ENCODE measurements around the gene NRIP1.
"Not testable (repeated sequence)": the region's sequence is repeated elsewhere in the genome, so short reads cannot be mapped to it uniquely, and the experiment has no call there.

Gene NRIP1

DNA sequence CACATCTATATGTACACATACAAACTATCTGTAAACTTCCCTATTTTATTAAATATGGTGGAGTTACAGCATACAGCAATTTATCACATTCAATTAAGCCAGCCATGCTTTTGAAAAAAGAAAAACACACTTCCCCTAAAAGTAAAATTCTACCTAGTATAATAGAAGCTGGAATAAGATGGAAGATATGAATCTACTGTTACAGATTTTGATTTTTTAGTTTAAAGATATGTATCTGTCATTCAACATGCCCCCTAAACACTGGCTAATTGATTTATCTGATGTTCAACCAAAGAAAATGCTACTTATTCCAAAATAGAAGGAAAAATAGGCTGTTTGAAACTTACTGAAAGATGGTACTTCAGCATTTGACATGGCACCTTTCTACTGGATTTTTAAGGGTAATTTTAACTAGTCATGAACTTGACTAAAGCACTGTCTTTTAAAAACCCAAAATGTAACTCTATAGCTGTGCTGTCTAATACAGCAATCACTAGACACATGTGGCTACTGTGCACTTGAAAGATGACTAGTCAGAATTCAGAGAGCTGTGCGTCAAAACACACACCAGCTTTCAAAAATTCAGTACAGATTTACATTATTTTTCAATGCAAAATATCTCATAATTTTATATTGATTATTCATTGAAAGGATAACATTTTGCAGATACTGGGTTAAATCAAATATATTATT, 25.0 kb downstream of the NRIP1 start:
- DNase-seq (ENCODE audit: low read depth): no peak

GRCh38 chr21:15037900-15038293, 26.9 kb downstream of the NRIP1 start:
- DNase-seq (ENCODE audit: low read depth): no peak

DNA sequence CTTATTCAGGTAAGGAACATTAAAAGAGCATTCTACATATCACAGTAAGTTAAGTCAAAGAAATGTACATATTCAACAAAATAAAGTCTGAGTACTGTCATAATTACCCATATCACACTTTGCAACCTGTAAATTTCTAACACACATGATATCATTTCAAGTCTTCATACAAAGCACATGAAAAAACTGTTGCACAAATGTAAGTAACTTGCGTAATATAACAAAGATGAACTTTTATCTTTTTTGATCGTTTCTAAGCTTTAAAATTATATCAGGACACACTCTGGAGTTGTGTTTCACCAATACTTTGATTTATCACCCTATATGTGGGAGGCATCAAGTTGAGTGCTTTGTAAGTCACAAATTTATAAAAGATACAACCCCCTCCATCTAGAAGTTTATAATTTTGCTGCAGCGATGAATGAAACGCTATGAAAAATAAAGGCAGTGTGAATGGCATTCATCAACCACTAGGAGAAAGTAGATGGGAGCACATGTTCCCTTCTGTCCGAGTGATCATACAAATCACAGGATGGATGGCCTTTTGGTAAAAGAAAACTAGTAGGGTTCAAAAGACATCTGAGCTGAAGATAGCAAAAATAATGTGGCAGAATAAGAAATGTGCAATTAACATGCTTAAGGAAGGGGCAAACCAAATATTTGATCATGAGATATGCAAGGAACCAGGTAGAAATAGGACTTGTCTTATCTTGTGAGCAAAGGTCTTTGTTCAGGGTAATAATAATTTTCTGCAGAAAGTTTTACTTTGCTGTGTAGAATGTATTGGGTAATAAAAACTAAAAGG, 27.5 kb downstream of the NRIP1 start:
- DNase-seq (ENCODE audit: low read depth): no peak

DNA sequence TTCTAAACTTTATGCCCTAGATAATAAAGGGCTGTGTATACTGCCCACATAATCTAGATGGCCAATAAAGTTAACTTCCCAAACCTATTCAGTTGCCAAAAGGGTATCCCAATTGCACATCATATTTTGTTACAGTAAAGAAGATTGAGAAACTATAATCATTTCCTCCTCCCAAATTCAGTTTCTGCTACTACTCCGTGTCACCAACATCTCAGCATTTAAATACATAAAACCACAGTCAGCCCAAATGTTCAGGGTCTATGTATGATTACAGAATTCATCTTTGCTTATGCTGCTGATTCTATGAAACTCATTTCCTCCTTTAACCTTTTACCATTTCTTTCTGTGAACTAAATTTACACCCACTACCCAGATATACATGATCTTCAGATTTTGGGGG, 28.6 kb downstream of the NRIP1 start:
- no peak for DNase-seq (ENCODE audit: low read depth)

- peak; percentile 43 for DNase-seq (ENCODE audit: low read depth)
Observed at GRCh38 chr21:15034126-15034853, 30.5 kb downstream of the NRIP1 start.

- no peak for DNase-seq (ENCODE audit: low read depth)
Observed at GRCh38 chr21:15031790-15032357, 32.9 kb downstream of the NRIP1 start.

DNA sequence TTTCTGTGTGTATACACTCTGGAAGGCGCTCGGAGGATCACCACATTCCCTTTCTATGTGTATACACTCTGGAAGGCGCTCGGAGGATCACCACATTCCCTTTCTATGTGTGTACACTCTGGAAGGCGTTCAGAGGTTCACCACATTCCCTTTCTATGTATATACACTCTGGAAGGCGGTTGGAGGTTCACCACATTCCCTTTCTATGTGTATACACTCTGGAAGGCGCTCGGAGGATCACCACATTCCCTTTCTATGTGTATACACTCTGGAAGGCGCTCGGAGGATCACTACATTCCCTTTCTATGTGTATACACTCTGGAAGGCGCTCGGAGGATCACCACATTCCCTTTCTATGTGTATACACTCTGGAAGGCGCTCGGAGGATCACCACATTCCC, 33.4 kb downstream of the NRIP1 start:
- DNase-seq (ENCODE audit: low read depth): not testable (repeated sequence)

DNA sequence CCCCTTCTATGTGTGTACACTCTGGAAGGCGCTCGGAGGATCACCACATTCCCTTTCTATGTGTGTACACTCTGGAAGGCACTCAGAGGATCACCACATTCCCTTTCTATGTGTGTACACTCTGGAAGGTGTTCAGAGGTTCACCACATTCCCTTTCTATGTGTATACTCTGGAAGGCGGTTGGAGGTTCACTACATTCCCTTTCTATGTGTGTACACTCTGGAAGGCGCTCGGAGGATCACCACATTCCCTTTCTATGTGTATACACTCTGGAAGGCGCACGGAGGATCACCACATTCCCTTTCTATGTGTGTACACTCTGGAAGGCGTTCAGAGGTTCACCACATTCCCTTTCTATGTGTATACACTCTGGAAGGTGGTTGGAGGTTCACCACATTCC, 33.9 kb downstream of the NRIP1 start:
- DNase-seq (ENCODE audit: low read depth): not testable (repeated sequence)

DNA sequence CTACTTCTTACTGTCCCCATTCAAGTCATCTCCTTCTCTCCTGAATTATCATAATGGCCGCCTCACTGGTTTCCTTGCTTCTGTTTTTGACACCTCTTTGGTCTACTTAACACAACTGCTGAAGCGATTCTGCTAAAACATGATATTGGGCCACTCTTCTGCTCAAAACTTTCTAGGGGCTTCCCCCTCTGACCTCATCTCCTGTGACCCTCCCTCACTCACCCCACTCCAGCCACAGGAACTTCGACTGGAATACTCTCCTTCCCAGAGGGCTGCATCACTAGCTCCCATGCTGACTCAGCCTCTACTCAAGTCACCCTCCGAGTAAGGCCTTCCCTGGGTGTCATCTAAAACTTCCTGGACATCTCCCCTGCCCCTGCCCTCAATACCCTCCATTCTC, 35.7 kb downstream of the NRIP1 start:
- no peak for DNase-seq (ENCODE audit: low read depth)

- no peak for DNase-seq (ENCODE audit: low read depth)
Observed at GRCh38 chr21:15028186-15028585, 36.6 kb downstream of the NRIP1 start.

DNA sequence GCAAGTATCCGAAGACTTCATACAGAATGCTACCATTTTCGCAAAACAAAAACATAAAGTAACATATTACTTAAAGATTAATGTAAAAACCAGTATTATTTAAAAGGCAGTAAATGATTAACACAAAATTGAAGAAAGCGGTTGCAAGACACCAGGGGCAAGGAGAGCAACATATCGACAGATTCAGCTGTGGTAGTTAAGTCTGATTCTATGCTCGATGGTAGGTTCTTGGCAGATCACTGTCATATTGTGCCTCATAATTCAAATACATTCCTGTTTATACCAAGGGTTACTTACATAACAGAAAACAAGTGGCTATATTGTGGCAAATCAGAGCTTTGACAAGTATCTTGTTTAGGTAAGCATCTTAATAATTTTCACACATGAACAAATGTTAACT, 37.7 kb downstream of the NRIP1 start:
- DNase-seq (ENCODE audit: low read depth): no peak

DNA sequence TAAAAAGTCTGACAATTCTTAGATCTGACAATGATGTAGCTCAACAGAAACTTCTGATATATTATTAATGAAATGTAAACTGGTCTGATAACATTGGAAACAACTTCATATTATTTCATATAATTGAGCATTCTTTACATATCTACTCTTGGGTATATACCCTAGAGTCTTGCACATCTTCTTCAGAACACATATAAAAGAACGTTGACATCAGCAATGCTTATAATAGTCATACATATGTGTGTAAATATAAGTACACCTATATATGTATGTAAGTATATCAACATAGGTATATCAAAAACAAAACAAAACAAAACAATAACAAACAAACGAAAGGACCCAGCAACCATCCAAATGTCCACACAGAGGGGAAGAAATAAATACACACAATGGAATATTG, 38.4 kb downstream of the NRIP1 start:
- DNase-seq (ENCODE audit: low read depth): no peak

DNA sequence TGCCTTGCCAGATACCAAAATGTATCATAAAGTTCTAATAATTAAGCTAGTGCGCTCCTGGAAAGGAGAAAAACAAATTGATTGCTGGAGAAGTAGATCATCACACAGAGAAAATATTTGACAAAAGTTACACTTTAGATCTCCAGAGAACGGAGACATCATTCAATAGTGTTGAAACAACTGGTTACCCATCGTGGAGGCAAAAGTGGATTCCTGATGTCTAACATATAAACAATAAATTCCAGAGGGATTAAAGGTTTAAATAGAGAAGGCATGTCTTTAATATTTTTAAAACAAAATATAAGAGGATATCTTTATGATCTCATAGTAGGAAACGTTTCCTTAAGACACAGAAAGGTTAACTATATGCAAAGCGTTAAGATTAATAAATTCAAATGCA, 41.0 kb downstream of the NRIP1 start:
- no peak for DNase-seq (ENCODE audit: low read depth)

DNA sequence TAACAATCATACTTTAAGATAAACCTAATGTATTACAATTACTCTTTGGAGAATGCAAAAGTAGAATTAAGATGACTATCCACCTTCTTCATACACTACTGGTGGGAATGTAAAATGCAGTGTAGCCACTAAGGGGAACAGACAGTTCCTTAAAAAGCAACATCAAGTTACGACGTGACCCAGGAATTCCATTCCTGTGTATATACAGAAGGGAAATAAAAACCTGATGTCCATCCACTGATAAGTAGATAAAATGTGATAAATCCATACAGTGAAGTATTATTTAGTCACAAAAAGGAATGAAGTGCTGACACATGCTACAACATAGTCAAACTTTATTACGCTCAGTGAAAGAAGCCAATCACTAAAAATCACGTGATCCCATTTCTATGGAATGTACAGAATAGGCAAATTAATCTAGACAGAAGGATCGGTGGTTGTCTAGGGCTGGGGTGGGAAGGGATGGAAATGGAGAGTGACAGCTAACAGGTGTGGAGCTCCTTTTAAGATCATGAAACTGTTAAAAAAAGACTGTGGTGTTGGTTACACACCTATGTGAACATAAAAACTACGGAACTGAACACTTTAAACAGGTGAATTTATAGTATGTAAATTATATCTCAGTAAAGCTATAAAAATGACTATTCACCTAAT, 42.1 kb downstream of the NRIP1 start:
- no peak for DNase-seq (ENCODE audit: low read depth)

DNA sequence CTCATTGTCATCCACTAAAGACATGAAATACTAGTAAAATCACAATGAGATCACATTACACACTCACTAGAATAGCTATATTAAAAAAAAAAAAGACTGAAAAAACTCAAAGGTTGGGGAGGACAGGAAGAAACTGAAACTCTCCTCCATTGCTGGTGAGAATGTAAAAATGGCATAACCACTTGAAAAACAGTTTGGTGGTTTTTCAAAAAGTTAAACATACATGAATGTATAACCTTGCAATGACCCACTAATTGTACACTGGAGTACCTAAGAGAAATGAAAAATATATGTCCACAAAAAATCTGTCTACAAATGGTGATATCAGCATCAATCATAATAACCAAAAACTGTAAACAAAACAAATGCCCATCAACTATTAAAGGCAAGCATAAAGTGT, 44.0 kb downstream of the NRIP1 start:
- DNase-seq (ENCODE audit: low read depth): no peak

- no peak for DNase-seq (ENCODE audit: low read depth)
Observed at GRCh38 chr21:15018382-15018781, 46.4 kb downstream of the NRIP1 start.

- peak; percentile 58 for DNase-seq (ENCODE audit: low read depth)
Observed at GRCh38 chr21:15015622-15016471, 49.0 kb downstream of the NRIP1 start.

DNA sequence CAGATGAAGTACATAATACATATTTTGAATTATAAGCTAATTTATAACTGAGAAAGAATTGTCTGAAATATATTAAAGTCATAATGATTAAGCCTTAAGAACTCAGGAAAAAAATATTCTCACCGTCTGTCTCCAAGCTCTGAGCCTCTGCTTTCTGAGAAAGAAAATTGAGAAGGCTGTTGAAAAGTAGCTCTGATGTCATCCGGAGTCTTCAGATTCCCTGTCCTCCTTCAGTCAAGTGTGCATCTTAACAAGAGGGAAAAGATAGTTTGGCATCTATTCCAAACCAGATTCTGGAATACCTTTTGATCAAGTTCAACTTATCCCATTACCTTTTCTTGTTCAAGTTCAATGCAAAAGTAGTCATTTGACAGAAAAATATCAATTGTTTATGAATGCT, 50.6 kb downstream of the NRIP1 start:
- no peak for DNase-seq (ENCODE audit: low read depth)

DNA sequence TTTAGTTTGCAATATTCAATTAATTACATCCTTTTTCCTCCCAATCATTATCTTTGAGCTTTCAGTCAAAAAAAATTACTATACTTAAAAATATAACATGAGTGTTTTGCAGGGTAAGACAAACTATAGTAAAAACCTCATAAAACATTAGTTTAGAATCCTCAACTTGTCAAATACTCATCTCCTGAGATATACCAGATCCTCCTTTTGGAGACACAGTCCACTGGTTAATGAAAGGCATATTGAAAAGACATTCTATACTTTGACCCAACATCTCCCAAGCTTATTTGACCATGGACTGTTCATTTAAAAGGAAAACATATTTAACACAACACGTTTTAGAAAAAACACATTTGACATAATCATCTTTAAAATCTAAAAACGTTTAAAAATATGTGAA, 52.8 kb downstream of the NRIP1 start:
- DNase-seq (ENCODE audit: low read depth): no peak

DNA sequence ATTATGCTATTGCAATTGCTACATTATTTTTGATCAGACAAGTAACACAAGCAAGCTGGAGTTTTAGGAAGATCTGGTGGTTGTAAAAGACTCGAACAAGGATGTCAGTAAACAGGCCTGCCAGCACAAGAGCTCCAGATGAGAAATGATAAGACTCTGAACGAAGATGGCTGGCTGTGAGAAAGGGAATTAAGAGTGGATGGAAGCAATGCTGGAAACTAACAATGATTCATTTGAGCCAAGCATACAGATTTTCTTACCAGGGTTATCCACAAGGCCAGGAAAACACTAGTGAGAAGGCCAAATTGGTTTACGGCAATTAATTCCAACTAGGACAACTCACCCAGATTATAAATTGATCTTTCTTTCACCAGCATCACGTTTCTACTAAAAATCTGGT, 54.2 kb downstream of the NRIP1 start:
- no peak for DNase-seq (ENCODE audit: low read depth)

- no peak for DNase-seq (ENCODE audit: low read depth)
Observed at GRCh38 chr21:15009837-15010363, 54.9 kb downstream of the NRIP1 start.

All from stromal cell of bone marrow (primary cell).